Lung (tissue), 12 donors: Measurements from ENCODE around the gene IGSF22. TPM values are rescaled to one million over a fixed set of nuclear protein-coding genes. Genes with fewer than 3 reads are reported as not detected.

Experiments
- ATAC-seq: fragments of 200-7000 bp; cut with Tn5 transposase; one replicate; pipeline ENCODE4 v1.9.1; 2020; ENCODE audit warnings: moderate number of reproducible peaks; ENCODE audit not compliant: insufficient read depth, low FRiP score
- DNase-seq, 3 donors: peaks; one replicate each; pipeline ENCODE4 v3.0.0-alpha.2; 2013 to 2017
- H3K27ac ChIP-seq, 2 donors: one replicate each; pipeline ENCODE4 v1.5.1; 2013; ENCODE audit warnings: mild to moderate bottlenecking in 2 of 2, moderate library complexity in 2 of 2, control low read depth in 1 of 2, inconsistent platforms in 1 of 2, low read depth in 1 of 2, low read length in 1 of 2
- H3K27me3 ChIP-seq, 3 donors: one replicate each; pipeline ENCODE4 v1.5.1; 2013; ENCODE audit warnings: low read length in 2 of 3; ENCODE audit not compliant: control insufficient read depth in 3 of 3, insufficient read depth in 3 of 3
- H3K36me3 ChIP-seq, 4 donors: one replicate each; pipeline ENCODE4 v1.5.1; 2013; ENCODE audit warnings: low read length in 4 of 4, mild to moderate bottlenecking in 1 of 4, moderate library complexity in 1 of 4; ENCODE audit not compliant: control insufficient read depth in 4 of 4, insufficient read depth in 4 of 4
- H3K4me1 ChIP-seq, 5 donors: one replicate each; pipeline ENCODE4 v1.5.1; 2013; ENCODE audit warnings: low read length in 5 of 5, mild to moderate bottlenecking in 2 of 5, moderate library complexity in 1 of 5; ENCODE audit not compliant: control insufficient read depth in 5 of 5, insufficient read depth in 5 of 5
- H3K4me3 ChIP-seq: one replicate; pipeline ENCODE4 v1.5.1; 2013; ENCODE audit warnings: mild to moderate bottlenecking, control low read depth, moderate library complexity
- H3K9ac ChIP-seq, 2 donors: one replicate each; pipeline ENCODE4 v1.5.1; 2013; ENCODE audit warnings: low read length in 2 of 2, control low read depth in 1 of 2; ENCODE audit not compliant: insufficient read depth in 1 of 2
- H3K9me3 ChIP-seq, 4 donors: one replicate each; pipeline ENCODE4 v1.5.1; 2013; ENCODE audit warnings: low read length in 3 of 4, mild to moderate bottlenecking in 1 of 4, moderate library complexity in 1 of 4; ENCODE audit not compliant: control insufficient read depth in 4 of 4, insufficient read depth in 3 of 4
- WGBS, 2 donors: extraction: QIAGEN DNeasy Blood & Tissue Kit; methylation state at CpG; one replicate each; pipeline ENCODE4 v1.1.7; 2013; 5-methylcytosine and 5-hydroxymethylcytosine counted together
- polyA plus RNA-seq, 2 donors: library from polyadenylated mRNA; stranded (reverse); fragments of 200-250 nt; gene quantifications; one replicate each; pipeline ENCODE4 v1.2.1, GENCODE V29; 2013
- total RNA-seq, 2 donors: library from RNA; depleted of rRNA in 1 of 2; stranded (reverse); fragments of >200 nt in 1 of 2; gene quantifications; one replicate each; pipeline ENCODE4 v1.2.1, GENCODE V29; 2014 to 2021
- TF ChIP-seq, protein P1 (sequence below): IDR thresholded peaks from 2 replicates; pipeline ENCODE4 v1.5.1; 2012; ENCODE audit warnings: mild to moderate bottlenecking; ENCODE audit errors: control extremely low read depth, extremely low read depth
- donor health status: control.
- donor health status: control.
- donor health status: Bipolar disorder and iron deficiency.
- donor health status: healthy.
- donor health status: DM: yes; HTN: yes; CAD: no.

The IGSF22 gene
- total and polyA plus RNA-seq, 4 donors, result 0.33 to 2.0 (median 0.56) TPM

DNA sequence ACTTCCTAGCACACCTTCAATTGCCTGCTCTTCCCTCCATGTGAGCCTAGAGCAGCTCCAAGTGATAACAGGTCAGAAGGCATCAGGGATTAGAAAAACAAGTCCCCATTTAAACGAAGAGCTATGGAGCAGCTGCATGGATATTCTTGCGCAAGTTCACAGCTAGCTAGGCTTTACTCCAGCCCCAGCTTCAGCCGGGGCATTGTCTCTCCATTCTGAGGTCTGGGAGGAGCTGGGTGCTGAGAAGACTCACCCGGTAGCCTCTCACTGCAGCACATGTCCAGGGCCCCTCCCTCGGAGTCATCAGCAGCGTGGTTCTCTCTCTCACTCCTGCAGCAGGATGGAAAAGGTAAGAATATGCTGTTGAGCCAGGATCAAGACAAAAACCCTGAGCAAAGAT is 39.6 kb upstream of the IGSF22 start:
- Histone ChIP-seq H3K27ac (no peak overlapping the region), H3K4me1 (no peaks in the 10 kb centered on the region), H3K9ac (no peak overlapping the region), H3K36me3 (no peaks in the 10 kb centered on the region), H3K4me3 (no peak overlapping the region), H3K9me3 (no peaks in the 10 kb centered on the region), H3K27me3 (peaks cover 0 to 4% (median 0%) of the 10 kb centered on the region in 3 donors)
- peak in 2 of 3 donors; percentile 19 to 56 for DNase-seq
- 61 to 69% methylated on average over 6 of the region's 6 CpGs for WGBS, 2 donors
- no peak for ATAC-seq
- TF ChIP-seq, protein P1, sequence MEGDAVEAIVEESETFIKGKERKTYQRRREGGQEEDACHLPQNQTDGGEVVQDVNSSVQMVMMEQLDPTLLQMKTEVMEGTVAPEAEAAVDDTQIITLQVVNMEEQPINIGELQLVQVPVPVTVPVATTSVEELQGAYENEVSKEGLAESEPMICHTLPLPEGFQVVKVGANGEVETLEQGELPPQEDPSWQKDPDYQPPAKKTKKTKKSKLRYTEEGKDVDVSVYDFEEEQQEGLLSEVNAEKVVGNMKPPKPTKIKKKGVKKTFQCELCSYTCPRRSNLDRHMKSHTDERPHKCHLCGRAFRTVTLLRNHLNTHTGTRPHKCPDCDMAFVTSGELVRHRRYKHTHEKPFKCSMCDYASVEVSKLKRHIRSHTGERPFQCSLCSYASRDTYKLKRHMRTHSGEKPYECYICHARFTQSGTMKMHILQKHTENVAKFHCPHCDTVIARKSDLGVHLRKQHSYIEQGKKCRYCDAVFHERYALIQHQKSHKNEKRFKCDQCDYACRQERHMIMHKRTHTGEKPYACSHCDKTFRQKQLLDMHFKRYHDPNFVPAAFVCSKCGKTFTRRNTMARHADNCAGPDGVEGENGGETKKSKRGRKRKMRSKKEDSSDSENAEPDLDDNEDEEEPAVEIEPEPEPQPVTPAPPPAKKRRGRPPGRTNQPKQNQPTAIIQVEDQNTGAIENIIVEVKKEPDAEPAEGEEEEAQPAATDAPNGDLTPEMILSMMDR, result no peak

DNA sequence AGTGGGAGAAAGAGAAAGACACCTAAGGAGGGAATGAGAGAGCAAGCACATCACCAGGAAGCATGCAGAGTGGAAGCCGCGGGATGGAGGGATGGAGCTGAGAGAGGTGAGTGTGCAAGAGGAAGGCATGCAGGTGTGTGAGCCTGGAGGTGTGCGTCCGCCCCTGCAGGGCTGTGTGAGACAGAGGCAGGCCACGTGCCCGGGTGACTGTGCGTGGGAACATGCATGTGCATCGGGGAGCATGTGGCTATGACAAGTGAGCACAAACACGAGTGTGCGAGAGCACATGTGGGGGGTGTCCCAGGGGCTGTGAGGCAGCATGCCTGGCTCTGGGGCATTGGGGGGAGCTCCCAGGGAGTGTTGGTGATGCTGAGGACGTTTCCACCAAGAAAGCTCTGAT is 35.8 kb upstream of the IGSF22 start:
- no peak overlapping the region for H3K27ac ChIP-seq
- H3K9me3 ChIP-seq, result no peaks in the 10 kb centered on the region
- WGBS, 2 donors, result 86 to 87% methylated on average over 11 of the region's 11 CpGs
- H3K4me1 ChIP-seq, result peaks cover 0 to 11% (median 0%) of the 10 kb centered on the region in 5 donors
- TF ChIP-seq, protein P1, result no peak
- ATAC-seq, result no peak
- no peak for DNase-seq
- H3K9ac ChIP-seq, result no peak overlapping the region
- H3K27me3 ChIP-seq, result peaks cover 0 to 4% (median 0%) of the 10 kb centered on the region in 3 donors
- no peak overlapping the region for H3K4me3 ChIP-seq
- no peaks in the 10 kb centered on the region for H3K36me3 ChIP-seq

DNA sequence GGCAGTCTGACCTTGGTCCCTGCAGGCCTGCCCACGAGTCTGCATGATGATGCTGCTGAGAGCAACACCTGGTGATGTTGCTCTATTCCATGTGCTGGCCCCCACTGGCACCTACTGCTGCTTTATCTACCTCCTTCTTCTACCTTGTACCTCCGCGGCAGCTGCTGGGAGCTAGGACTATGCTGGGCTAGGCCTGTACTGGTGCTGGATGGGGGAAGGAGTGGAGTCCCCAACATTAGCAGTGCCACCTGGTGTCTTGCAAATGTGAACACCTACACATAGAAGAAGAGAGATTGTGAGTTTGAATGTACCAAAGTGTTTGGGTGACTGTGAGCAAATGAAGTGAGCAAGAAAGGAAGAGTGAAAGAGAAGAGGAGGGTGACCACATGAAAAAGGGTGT is 35.2 kb upstream of the IGSF22 start:
- H3K27me3 ChIP-seq, result peaks cover 0 to 4% (median 0%) of the 10 kb centered on the region in 3 donors
- WGBS, 2 donors, result 83 to 87% methylated on average over 3 of the region's 3 CpGs
- no peak for DNase-seq
- no peaks in the 10 kb centered on the region for H3K36me3 ChIP-seq
- no peak overlapping the region for H3K9ac ChIP-seq
- H3K4me3 ChIP-seq, result no peak overlapping the region
- no peak overlapping the region for H3K27ac ChIP-seq
- ATAC-seq, result no peak
- H3K4me1 ChIP-seq, result peaks cover 0 to 11% (median 0%) of the 10 kb centered on the region in 5 donors
- TF ChIP-seq, protein P1, result no peak
- H3K9me3 ChIP-seq, result no peaks in the 10 kb centered on the region

DNA sequence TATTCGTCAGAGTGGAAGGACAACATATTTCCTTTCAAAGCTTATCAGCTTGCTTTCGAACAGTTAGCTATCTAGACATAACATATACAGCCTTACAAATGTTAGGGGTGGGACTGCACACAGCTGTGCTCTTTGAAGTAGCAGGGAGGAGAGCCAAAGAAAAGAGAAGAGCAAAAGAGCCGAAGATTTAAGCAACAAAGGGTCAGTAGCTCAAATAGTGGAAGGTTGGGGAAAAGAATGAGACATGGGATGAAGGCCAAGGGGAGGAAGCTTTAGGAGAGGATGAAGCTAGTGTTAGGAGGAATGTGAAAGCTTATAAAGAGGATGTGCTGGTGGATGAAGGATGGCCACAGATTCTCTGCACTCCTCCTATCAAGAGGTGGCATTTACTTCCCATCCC is 31.8 kb upstream of the IGSF22 start:
- H3K27ac ChIP-seq, result no peak overlapping the region
- no peaks in the 10 kb centered on the region for H3K9me3 ChIP-seq
- WGBS, 2 donors, result 39 to 54% methylated on average over 3 of the region's 3 CpGs
- no peak overlapping the region for H3K4me3 ChIP-seq
- TF ChIP-seq, protein P1, result no peak
- peaks cover 0 to 2% (median 0%) of the 10 kb centered on the region in 3 donors for H3K27me3 ChIP-seq
- H3K4me1 ChIP-seq, result peaks cover 0 to 12% (median 0%) of the 10 kb centered on the region in 5 donors
- DNase-seq (peak; percentile 46 to 84 (median 79)), ATAC-seq (no peak)
- H3K36me3 ChIP-seq, result no peaks in the 10 kb centered on the region
- no peak overlapping the region for H3K9ac ChIP-seq
